ENCODE measurements around the gene SCAMP4.

GRCh38 chr19:1884719-1885334, 20.4 kb upstream of the SCAMP4 start:
- TF ChIP-seq MAX (IDR thresholded peaks at IDR 0.05) (no peak), REST (IDR thresholded peaks at IDR 0.05; ENCODE audit: low read depth) (no peak), RAD21 (IDR thresholded peaks at IDR 0.05; ENCODE audit: low read depth) (no peak), TCF12 (IDR thresholded peaks at IDR 0.05; ENCODE audit: low read depth) (no peak), EP300 (IDR thresholded peaks at IDR 0.05; ENCODE audit: borderline replicate concordance) (no peak), YY1 (IDR thresholded peaks at IDR 0.05; ENCODE audit: low read depth) (no peak), NFIC (IDR thresholded peaks at IDR 0.05) (no peak), TAF1 (IDR thresholded peaks at IDR 0.05; ENCODE audit: low read depth) (no peak), ZBTB7A (IDR thresholded peaks at IDR 0.05; ENCODE audit: low read depth) (0 out of 2 replicates have a peak, but pooled peaks have one; percentile 26), CEBPB (IDR thresholded peaks at IDR 0.05) (no peak), CREB1 (IDR thresholded peaks at IDR 0.05; ENCODE audit: low read depth) (no peak), FOXM1 (IDR thresholded peaks at IDR 0.05; ENCODE audit: borderline replicate concordance, low read depth) (no peak), USF1 (IDR thresholded peaks at IDR 0.05) (no peak)

All from Ishikawa (cell line).